ENCODE measurements around the gene CR1L.
"Not testable (repeated sequence)": the region's sequence is repeated elsewhere in the genome, so short reads cannot be mapped to it uniquely, and the experiment has no call there.

The CR1L gene

GRCh38 chr1:207744000-207744534 is 99.1 kb downstream of the CR1L start:
- no peaks in the 10 kb centered on the region for H3K36me3 ChIP-seq (ENCODE audit: control insufficient read depth in 1 of 2, insufficient read depth in 2 of 2, low read length in 2 of 2)
- H3K4me3 ChIP-seq (ENCODE audit: low read depth in 1 of 2, low read length in 2 of 2), result no peak overlapping the region
- no peak overlapping the region for H3K9ac ChIP-seq (ENCODE audit: low read depth in 1 of 2, low read length in 2 of 2)
- H3K4me1 ChIP-seq (ENCODE audit: control insufficient read depth in 1 of 2, insufficient read depth in 2 of 2, low read length in 2 of 2), result peaks cover 2 to 15% of the 10 kb centered on the region in 2 donors
- no peaks in the 10 kb centered on the region for H3K9me3 ChIP-seq (ENCODE audit: control insufficient read depth in 1 of 2, low read length in 2 of 2)
- no peak overlapping the region for H3K27ac ChIP-seq (ENCODE audit: low read depth, low read length)
- H3K27me3 ChIP-seq (ENCODE audit: control insufficient read depth in 1 of 2, insufficient read depth in 2 of 2, low read length in 2 of 2), result no peaks in the 10 kb centered on the region

GRCh38 chr1:207745285-207745684 is 100.4 kb downstream of the CR1L start:
- no peak overlapping the region for H3K27ac ChIP-seq (ENCODE audit: low read depth, low read length)
- H3K9ac ChIP-seq (ENCODE audit: low read depth in 1 of 2, low read length in 2 of 2), result no peak overlapping the region

GRCh38 chr1:207745839-207746767 is 101.2 kb downstream of the CR1L start:
- Histone ChIP-seq H3K9ac (ENCODE audit: low read depth in 1 of 2, low read length in 2 of 2) (no peak overlapping the region), H3K27me3 (ENCODE audit: control insufficient read depth in 1 of 2, insufficient read depth in 2 of 2, low read length in 2 of 2) (no peaks in the 10 kb centered on the region), H3K4me1 (ENCODE audit: control insufficient read depth in 1 of 2, insufficient read depth in 2 of 2, low read length in 2 of 2) (peaks cover 11 to 18% of the 10 kb centered on the region in 2 donors), H3K36me3 (ENCODE audit: control insufficient read depth in 1 of 2, insufficient read depth in 2 of 2, low read length in 2 of 2) (no peaks in the 10 kb centered on the region), H3K27ac (ENCODE audit: low read depth, low read length) (no peak overlapping the region), H3K4me3 (ENCODE audit: low read depth in 1 of 2, low read length in 2 of 2) (no peak overlapping the region), H3K9me3 (ENCODE audit: control insufficient read depth in 1 of 2, low read length in 2 of 2) (no peaks in the 10 kb centered on the region)

More at GRCh38 chr1:207745285-207745684, 100.4 kb downstream of the CR1L start:
- Histone ChIP-seq H3K4me1 (ENCODE audit: control insufficient read depth in 1 of 2, insufficient read depth in 2 of 2, low read length in 2 of 2) (peaks cover 8 to 16% of the 10 kb centered on the region in 2 donors), H3K4me3 (ENCODE audit: low read depth in 1 of 2, low read length in 2 of 2) (no peak overlapping the region), H3K36me3 (ENCODE audit: control insufficient read depth in 1 of 2, insufficient read depth in 2 of 2, low read length in 2 of 2) (no peaks in the 10 kb centered on the region), H3K27me3 (ENCODE audit: control insufficient read depth in 1 of 2, insufficient read depth in 2 of 2, low read length in 2 of 2) (no peaks in the 10 kb centered on the region), H3K9me3 (ENCODE audit: control insufficient read depth in 1 of 2, low read length in 2 of 2) (no peaks in the 10 kb centered on the region)

- Histone ChIP-seq H3K4me1 (ENCODE audit: control insufficient read depth in 1 of 2, insufficient read depth in 2 of 2, low read length in 2 of 2) (peaks cover 18 to 20% of the 10 kb centered on the region in 2 donors), H3K9ac (ENCODE audit: low read depth in 1 of 2, low read length in 2 of 2) (no peak overlapping the region), H3K27me3 (ENCODE audit: control insufficient read depth in 1 of 2, insufficient read depth in 2 of 2, low read length in 2 of 2) (no peaks in the 10 kb centered on the region), H3K4me3 (ENCODE audit: low read depth in 1 of 2, low read length in 2 of 2) (no peak overlapping the region), H3K36me3 (ENCODE audit: control insufficient read depth in 1 of 2, insufficient read depth in 2 of 2, low read length in 2 of 2) (no peaks in the 10 kb centered on the region), H3K27ac (ENCODE audit: low read depth, low read length) (no peak overlapping the region), H3K9me3 (ENCODE audit: control insufficient read depth in 1 of 2, low read length in 2 of 2) (no peaks in the 10 kb centered on the region)
These were observed 102.9 kb downstream of the CR1L start for GRCh38 chr1:207747627-207748492.

- Histone ChIP-seq H3K36me3 (ENCODE audit: control insufficient read depth in 1 of 2, insufficient read depth in 2 of 2, low read length in 2 of 2) (no peaks in the 10 kb centered on the region), H3K9me3 (ENCODE audit: control insufficient read depth in 1 of 2, low read length in 2 of 2) (no peaks in the 10 kb centered on the region), H3K9ac (ENCODE audit: low read depth in 1 of 2, low read length in 2 of 2) (no peak overlapping the region), H3K27ac (ENCODE audit: low read depth, low read length) (no peak overlapping the region), H3K27me3 (ENCODE audit: control insufficient read depth in 1 of 2, insufficient read depth in 2 of 2, low read length in 2 of 2) (no peaks in the 10 kb centered on the region), H3K4me1 (ENCODE audit: control insufficient read depth in 1 of 2, insufficient read depth in 2 of 2, low read length in 2 of 2) (peaks cover 23 to 25% of the 10 kb centered on the region in 2 donors), H3K4me3 (ENCODE audit: low read depth in 1 of 2, low read length in 2 of 2) (peak overlapping the region in 1 of 2 donors; percentile 6)
These were observed 104.0 kb downstream of the CR1L start for GRCh38 chr1:207748737-207749528.

GRCh38 chr1:207750631-207751305 is 105.8 kb downstream of the CR1L start:
- Histone ChIP-seq H3K4me1 (ENCODE audit: control insufficient read depth in 1 of 2, insufficient read depth in 2 of 2, low read length in 2 of 2) (peaks cover 39 to 42% of the 10 kb centered on the region in 2 donors), H3K9ac (ENCODE audit: low read depth in 1 of 2, low read length in 2 of 2) (peak overlapping the region; percentile 64 to 88)

GRCh38 chr1:207751463-207751789 is 106.5 kb downstream of the CR1L start:
- peak overlapping the region; percentile 65 to 91 for H3K4me3 ChIP-seq (ENCODE audit: low read depth in 1 of 2, low read length in 2 of 2)
- not testable (repeated sequence) for H3K36me3 ChIP-seq (ENCODE audit: control insufficient read depth in 1 of 2, insufficient read depth in 2 of 2, low read length in 2 of 2); H3K9me3 ChIP-seq (ENCODE audit: control insufficient read depth in 1 of 2, low read length in 2 of 2); H3K27me3 ChIP-seq (ENCODE audit: control insufficient read depth in 1 of 2, insufficient read depth in 2 of 2, low read length in 2 of 2)
- peak overlapping the region; percentile 80 for H3K27ac ChIP-seq (ENCODE audit: low read depth, low read length)
- H3K4me1 ChIP-seq (ENCODE audit: control insufficient read depth in 1 of 2, insufficient read depth in 2 of 2, low read length in 2 of 2), result peaks cover 44 to 48% of the 10 kb centered on the region in 2 donors
- H3K9ac ChIP-seq (ENCODE audit: low read depth in 1 of 2, low read length in 2 of 2), result peak overlapping the region; percentile 64 to 88

More at GRCh38 chr1:207750631-207751305, 105.8 kb downstream of the CR1L start:
- no peaks in the 10 kb centered on the region for H3K27me3 ChIP-seq (ENCODE audit: control insufficient read depth in 1 of 2, insufficient read depth in 2 of 2, low read length in 2 of 2)
- H3K9me3 ChIP-seq (ENCODE audit: control insufficient read depth in 1 of 2, low read length in 2 of 2), result no peaks in the 10 kb centered on the region
- H3K27ac ChIP-seq (ENCODE audit: low read depth, low read length), result peak overlapping the region; percentile 80
- peak overlapping the region; percentile 65 to 91 for H3K4me3 ChIP-seq (ENCODE audit: low read depth in 1 of 2, low read length in 2 of 2)
- H3K36me3 ChIP-seq (ENCODE audit: control insufficient read depth in 1 of 2, insufficient read depth in 2 of 2, low read length in 2 of 2), result no peaks in the 10 kb centered on the region

GRCh38 chr1:207751790-207752455 is 107.0 kb downstream of the CR1L start, which contains the start of gene CD46:
TSS of gene CD46 (plus strand) at chr1:207752054. CDS start at chr1:207752213, 159 bp downstream.
- H3K4me3 ChIP-seq (ENCODE audit: low read depth in 1 of 2, low read length in 2 of 2), result peak within 1 kb of the TSS; percentile 91 to 92
- no peaks in the 10 kb centered on the region for H3K9me3 ChIP-seq (ENCODE audit: control insufficient read depth in 1 of 2, low read length in 2 of 2)
- no peaks in the 10 kb centered on the region for H3K27me3 ChIP-seq (ENCODE audit: control insufficient read depth in 1 of 2, insufficient read depth in 2 of 2, low read length in 2 of 2)
- peak within 1 kb of the TSS; percentile 88 to 96 for H3K9ac ChIP-seq (ENCODE audit: low read depth in 1 of 2, low read length in 2 of 2)
- peaks cover 44 to 48% of the 10 kb centered on the region in 2 donors for H3K4me1 ChIP-seq (ENCODE audit: control insufficient read depth in 1 of 2, insufficient read depth in 2 of 2, low read length in 2 of 2)
- peaks cover 0 to under 1% of the 10 kb centered on the region in 2 donors for H3K36me3 ChIP-seq (ENCODE audit: control insufficient read depth in 1 of 2, insufficient read depth in 2 of 2, low read length in 2 of 2)
- H3K27ac ChIP-seq (ENCODE audit: low read depth, low read length), result peak within 1 kb of the TSS; percentile 90
